C4-2B (cell line): ENCODE measurements around the gene PLEK2.

Experiments used
- CTCF ChIP-seq: fragments of 450-650 bp; conservative IDR thresholded peaks from 2 replicates; pipeline ENCODE4 v1.5.1; 2017; ENCODE audit warnings: mild to moderate bottlenecking
- ZFX ChIP-seq: fragments of 450-650 bp; IDR thresholded peaks from 2 replicates; pipeline ENCODE4 v1.6.1; 2017

- TF ChIP-seq CTCF, result no peak
- no peak for TF ChIP-seq ZFX
Measured at GRCh38 chr14:67421356-67422224, 9.6 kb upstream of the PLEK2 start.
